Measurements from ENCODE around the gene IGSF9B. TPM values are rescaled to one million over a fixed set of nuclear protein-coding genes. Genes with fewer than 3 reads are reported as not detected.

Gene IGSF9B
- total RNA-seq, 1 experiment from 2014 or later = under 0.01 TPM

DNA sequence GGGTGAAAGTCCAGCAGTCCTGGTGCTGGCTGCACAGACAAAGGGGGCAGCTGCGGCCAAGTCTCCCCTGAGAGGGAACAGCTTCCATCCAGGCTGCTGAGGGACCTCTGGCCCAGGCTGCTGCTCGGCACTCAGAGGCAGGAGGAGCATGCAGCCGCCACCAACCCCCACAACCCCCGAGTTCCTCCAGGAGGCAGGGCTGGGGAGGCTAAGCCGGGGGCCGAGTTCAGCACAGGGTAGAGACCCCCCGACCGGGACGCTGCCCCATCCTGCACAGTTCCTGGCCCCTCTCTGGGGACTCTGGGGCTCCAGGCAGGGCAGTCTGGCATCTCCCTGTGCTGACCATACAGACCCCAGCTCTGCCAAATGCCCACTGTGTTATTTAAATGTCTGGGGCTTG is 20.2 kb downstream of the IGSF9B start:
- DNase-seq (ENCODE audit: low read depth) = no peak

DNA sequence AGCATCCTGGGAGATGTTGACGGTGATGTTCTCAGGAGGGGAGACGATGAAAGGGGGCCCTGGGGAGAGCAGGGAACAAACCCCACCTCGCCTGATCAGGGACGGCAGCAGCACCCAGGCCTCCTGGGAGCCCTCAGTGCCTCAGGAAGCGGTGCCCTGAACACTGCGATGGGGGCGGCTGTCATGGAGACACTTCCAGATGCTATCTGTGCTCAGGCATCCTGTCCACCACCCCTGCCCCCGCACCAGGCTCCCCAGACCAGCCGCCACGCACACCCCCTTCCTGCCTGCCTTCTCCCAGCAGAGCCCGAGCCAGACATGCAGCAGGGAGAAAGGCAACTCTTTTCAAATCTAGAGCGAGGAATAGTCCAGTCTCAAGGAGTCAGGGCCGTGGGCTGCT is 20.6 kb downstream of the IGSF9B start:
- no peak for DNase-seq (ENCODE audit: low read depth)

DNA sequence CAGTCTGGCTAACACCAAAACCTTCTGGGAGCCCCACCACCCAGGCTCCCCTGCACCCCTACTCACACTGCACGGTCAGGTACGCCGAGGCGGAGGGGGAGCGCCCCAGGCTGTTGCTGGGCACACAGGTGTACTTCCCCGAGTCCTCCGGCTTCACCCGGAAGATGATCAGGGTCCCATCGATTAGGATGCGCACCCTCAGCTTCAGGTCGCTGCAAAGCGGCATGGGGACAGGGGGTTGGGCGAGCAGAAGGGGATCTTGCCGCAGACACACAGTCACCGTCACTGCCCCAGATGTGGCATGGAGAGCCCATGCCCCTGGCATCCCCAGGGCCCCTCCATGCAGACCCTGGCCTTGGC is 21.2 kb downstream of the IGSF9B start:
- no peak for DNase-seq (ENCODE audit: low read depth)

DNA sequence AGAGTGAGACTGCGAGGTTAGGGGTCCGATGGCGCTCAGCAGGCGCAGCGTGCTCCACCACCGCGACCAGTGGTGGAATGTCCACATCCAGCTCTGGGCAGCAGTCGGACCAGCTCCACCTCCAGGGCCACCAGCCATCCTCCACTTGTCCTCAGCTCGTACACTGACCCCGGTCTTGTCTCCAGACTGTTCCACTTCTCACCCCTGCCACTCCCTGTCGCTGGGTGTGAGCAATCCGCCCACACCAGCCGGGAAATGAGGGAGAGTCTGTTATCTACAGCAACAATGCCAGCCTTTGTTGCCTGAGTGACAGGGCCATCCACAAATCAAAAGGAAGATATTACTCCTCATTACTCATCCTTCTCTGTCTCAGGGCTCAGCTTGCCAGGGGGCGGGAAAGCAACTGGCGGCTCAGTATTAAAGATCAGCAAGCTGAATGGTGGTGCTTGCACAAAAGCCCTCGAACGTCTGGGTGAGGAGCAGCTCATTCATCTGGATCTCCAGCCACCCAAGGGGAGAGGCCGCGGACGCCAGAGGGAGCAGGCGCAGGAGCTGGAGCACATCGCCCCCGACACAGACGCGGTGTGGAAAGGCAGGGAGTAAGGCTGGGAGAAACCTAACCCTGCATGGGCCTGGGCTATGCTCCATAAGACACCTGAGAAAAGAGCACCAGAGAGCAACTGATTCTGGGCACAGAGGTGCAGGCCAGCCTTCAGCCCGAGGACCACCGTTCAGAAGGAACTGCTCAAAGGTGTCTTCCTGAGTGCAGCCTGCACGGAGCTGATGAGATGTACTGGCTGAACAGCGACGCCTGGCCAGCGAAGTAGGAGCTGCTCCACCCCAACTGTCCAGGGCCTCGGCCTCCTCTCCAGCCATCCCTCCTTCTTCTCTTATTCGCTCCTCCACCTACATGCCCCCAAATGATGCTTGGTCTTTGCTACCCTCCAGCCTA is 21.9 kb downstream of the IGSF9B start:
- peak; percentile 64 for DNase-seq (ENCODE audit: low read depth)

DNA sequence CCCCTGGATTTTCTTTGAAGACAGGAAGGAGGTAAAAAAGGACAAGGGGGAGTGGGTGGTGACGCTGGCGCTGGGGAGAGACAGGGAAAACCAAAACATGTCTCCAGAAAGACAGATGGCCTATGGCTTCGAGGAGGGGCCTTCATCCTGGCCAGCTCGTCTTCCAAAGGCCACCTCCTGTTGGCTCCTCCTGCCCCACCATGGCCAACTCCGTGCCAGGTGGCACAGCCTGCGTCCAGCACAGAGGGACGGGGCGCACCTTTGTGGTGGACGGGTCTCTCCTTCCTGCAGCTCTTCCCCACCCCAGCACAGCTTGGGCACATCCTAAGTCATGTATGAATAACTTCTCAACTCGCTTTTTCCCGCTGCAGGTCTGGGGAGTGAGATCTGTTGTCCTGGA is 22.7 kb downstream of the IGSF9B start:
- no peak for DNase-seq (ENCODE audit: low read depth)

DNA sequence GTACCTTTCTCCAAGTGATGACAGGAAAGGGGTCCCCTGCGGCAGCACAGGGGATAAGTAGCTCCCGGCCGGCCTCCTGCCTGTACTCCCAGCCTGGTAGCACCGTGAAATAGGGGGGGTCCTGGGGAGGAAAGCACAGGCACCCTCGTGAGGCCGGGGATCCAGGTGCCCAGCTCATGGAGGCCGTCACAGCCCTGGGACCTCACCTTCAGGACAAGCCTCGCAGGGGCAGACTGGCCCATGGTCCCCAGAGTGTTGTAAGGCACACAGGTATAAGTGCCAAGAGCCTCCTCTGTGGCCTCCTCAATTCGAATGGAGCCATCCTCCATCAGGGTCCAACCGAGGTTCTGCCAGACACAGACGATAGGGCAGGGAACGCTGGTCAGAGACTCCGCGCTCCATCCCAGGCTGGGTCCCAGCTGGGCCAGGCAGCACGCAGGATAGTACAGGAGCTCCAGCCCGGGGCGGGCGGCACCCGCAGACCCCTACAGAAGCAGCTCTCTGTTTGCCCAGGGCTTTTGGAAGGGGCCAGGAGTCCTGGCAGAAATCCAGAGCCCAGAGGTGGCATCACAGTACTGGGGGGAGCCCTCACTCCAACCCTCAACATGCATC is 25.2 kb downstream of the IGSF9B start:
- DNase-seq (ENCODE audit: low read depth) = no peak

DNA sequence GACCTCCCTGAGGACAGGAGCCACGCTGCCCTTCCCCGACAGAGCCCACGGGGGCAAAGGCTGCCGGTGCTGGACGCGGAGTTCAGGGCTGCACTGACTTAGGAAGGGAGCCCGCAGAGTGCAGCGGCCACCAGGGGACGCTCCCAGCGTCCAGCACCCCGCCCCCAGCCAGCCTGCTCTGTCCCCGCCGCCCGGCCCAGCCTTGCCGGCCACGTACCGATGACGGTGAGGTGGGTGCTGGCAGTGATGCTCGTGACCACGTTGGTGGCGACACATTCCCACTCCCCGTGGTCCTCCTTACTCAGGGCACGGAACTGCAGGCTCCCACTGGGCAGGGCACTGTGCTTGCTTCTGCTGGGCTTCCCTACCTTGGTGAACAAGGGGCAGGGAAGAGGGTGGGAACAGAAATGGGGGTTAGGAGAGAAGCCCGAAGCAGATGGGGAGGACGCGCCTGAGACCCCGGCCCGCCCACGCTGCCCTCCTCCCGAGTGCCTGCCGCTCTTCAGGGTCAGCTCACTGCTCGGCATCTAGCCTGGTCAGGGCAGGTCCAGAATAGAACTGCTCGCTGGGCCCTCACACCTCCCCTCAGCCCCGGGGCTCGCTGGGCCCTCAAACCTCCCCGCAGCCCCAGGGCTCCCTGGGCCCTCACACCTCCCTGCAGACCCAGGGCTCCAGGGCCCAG is 25.9 kb downstream of the IGSF9B start:
- no peak for DNase-seq (ENCODE audit: low read depth)

DNA sequence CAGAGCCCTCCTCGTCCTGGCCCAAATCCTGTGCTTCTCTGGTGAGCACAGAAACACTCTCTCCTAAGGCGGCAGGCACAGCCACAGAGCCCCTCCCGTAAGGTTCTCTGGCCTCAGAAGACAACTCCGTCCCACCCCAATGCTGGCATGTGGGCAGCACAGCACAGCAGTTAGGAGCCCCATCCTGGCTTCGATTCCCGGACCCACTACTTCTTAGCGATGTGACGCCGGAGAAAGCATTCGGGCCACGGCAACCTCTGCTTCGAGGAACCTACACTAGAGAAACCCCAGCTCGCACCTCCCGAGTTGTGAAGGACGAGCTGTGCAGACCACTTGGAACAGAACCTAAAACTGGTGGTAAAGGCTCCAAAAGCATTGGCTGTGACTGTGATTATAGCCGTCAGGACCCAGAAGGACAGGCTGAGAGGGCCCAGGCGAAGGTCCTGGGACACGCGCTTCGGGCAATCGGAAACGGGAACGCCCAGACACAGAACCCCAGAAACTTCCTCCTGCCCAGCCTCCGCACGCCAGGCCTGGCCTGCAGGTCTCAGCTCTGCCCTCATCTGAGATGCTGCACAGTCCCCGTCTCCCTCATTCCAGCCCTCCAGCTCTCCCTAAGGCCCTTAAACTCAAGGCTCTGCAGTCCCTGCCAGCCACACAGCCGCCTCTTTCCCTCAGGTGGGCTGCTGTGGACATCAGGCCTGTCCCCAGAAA is 26.6 kb downstream of the IGSF9B start:
- no peak for DNase-seq (ENCODE audit: low read depth)

DNA sequence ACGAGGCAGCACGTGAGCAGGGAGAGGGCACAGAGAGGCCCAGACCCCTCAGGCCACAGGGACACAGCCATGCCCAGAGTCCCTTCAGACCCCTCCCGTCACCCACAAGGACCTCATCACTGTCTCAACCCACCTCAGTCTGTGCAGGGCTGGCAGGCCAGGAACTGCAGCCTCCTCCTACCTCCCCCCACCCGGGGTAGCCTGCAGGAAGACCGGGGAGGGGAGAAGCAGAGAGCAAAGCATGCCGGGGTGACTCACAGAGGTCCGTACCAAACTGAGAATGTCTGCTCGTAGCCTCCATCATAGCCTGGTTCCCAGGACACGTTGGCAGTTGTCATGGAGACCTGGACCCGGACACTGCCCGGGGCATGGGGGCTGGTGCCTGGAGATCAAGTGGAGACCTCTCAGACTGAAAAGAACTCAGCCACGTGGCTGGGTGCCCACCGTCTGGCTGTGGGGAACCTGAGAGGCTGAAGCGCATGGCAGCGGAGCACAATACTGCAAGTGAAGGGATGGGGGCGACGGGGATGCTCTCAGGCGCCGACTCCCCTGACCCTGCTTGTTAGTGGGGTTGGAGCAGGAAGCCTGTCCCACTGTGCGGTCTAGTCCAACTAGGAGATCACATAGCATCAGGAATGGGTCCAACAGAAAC is 27.2 kb downstream of the IGSF9B start:
- no peak for DNase-seq (ENCODE audit: low read depth)

DNA sequence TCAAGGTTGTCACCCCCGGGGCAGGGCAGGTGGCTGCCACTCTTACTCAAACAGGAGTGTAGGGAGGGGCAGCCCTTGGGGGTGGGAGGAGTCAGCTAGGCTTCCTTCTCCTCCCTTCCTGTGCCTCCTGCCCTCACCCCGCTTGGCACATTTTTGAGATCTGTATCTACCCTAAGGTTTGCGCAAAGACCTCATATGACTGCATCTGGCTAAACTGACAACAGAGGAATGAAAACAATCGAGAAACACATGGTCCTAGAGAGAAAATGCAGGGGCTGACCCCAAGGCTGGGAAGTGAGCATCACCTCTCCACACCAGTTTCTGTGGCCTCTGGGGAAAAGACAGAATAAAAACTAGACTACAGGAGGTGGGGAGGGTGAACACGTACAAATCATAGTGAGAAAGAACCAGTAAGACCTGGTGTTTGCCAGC is 28.1 kb downstream of the IGSF9B start:
- no peak for DNase-seq (ENCODE audit: low read depth)

DNA sequence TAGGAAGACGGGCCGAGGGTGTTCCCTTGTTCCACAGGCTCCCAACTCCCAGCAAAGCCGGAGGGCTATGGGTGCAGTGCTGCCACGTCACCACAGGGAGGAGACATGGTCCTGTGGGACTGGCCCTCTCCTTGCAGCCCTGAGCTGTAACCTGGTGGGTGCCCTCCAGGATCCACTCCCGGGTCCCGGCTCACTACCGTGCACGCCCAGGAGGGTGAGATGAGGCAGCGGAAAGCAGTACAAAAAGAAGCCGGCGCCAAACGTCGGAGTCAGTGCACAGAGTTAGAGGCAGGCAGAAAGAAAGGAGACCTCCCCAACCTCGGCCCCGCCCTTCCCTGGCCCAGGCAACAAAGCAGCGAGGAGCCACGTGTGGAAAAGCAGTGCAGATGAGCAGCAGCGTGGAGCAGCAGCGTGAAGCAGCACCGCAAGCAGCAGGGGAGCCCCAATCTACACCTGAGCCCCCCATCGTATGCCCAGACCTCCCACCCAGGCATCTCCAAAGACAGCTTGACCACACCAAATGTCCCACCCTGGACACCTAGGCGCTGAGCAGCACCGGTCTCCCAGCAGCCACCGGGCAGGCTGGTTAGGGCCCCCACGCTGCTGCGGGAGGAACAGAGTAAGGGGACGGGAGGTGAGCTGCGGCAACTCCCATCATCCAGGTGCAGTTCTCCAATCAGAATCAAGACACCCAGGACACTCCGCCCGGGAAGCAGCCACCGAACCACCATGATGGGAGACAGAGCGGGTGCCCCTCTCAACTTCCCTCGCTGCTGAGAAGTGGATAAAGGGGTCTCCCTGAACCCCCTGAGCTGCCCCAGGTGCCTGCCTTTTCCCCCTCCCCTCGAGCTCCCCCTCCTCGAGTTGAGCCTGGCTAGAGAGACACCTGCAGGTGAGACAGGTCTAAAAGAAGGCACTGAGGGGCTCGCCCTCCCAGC is 28.8 kb downstream of the IGSF9B start:
- DNase-seq (ENCODE audit: low read depth) = peak; percentile 37

DNA sequence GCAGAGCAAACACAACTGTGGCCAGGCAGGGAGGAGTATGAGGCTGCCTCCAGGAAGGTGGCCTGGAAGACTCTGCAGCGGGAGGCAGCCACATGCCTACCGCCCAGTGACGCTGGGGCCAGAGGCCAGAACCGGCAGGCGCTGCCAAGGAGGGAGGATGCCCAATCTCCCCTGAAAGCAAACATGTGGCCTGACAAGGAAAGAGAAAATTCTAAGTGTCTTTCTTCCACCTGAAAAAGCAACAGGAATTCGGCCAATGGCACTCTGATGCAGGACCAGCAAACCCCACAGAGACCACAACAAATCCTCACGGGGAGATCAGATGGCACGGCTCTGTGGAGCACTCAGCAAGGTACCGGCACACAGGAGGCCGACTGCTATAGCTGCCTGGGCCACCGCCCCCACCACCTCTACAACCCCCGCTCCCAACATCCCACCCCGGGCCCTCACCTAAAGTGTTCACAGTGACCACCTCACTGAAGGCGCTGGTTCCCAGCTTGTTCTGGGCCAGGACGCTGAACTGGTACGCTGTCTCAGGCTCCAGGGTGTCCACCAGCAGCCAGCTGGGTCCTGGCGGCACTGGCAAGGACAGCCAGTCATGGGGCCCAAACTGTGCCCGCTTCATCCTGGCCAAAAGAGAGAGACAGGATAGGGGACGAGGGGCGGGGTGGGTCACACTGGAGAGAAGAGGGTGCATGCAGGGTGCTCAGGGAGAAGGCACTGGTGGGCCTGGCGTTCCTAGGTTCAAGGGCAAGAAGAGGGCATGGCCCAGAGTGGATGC is 30.1 kb downstream of the IGSF9B start:
- no peak for DNase-seq (ENCODE audit: low read depth)

DNA sequence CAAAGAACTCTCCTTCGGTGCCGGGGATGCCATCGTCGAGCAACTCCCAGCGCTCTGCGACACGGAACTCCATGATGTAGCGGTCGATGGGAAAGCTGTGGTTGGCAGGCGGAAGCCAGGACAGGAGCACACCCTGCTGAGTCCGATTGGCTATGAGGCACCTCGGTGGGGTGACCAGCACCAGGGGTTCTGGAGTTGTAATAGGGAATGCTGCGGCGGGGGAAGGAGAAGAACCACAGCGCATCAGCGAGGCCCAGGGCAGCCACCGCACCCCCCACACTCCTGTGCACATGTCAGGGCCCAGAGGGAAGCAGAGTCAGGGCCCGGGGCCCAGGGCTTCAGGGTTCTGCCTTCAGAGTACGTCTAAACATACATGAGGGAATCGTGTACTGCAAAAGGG is 31.0 kb downstream of the IGSF9B start:
- DNase-seq (ENCODE audit: low read depth) = no peak

DNA sequence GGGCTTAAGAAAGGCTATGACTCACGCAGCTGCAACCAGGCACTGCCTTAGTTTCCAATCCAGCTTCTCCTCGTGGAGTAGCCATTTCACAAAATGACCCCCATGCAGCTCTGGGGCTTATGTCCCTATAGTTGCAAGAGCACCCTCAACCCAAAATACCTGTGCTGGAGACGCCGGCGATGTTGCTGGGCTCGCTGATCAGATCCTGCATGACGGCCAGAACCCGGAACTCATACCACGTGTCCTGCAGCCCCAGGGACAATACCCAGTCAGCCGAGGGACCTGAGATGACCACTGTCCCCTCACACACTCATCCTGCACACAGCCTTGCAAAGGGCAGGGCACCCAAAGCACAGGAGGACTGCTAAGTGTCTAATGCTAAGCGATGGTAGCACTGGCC is 32.1 kb downstream of the IGSF9B start:
- DNase-seq (ENCODE audit: low read depth) = no peak

DNA sequence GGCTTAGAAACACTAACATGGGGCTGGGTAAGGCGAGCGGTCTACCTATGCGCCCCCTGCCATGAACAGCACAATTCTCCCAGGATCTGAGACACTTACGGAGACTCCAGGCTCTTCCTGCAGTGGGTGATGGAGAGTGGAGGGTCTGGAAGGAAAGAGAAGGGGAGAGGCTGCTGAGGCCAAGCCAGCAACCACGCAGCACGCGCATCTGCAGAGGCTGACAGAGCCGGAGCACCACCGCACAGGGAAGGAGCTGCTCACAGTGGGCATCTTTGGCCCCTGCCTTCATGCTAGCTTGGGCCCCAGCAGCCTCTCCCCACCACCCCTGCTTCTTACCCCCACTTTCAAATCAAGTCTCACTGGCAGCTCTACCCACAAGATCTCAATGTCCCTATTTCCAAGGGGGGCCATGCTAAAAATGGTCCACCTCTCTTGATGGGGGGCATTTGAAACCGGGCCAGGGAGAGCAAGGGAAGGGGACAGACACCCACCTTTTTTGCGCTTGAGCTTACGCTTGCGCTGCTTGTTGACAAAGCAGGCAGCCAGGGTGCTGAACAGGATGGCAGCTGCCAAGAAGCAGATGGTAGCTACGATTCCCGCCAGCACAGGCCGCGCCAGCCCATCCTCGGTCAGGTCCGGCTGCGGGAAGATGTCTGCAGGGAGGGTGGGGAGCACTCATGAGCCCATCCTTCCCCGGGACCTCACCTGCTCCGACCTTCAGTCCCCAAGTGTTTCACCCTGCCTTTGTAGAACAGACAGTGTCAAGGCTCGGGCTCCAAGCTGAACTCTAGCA is 34.5 kb downstream of the IGSF9B start:
- DNase-seq (ENCODE audit: low read depth) = no peak

DNA sequence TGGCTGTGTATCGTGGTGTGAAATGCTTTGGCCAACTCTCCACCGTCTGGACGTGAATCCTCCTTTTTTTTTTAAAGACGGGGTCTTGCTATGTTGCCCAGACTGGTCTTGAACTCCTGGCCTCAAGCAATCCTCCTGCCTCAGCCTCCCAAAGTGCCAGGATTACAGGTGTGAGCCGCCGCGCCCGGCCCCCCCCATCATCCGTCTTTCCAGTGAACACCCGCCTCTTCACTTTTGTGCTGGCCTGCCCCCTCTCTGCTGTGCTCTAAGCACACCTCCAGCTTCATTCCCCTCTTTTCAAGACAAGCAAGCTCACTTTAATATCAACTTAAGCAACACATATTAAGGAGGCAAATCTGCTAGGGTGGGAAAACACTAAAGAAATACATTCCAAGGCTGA is 35.3 kb downstream of the IGSF9B start:
- no peak for DNase-seq (ENCODE audit: low read depth)

DNA sequence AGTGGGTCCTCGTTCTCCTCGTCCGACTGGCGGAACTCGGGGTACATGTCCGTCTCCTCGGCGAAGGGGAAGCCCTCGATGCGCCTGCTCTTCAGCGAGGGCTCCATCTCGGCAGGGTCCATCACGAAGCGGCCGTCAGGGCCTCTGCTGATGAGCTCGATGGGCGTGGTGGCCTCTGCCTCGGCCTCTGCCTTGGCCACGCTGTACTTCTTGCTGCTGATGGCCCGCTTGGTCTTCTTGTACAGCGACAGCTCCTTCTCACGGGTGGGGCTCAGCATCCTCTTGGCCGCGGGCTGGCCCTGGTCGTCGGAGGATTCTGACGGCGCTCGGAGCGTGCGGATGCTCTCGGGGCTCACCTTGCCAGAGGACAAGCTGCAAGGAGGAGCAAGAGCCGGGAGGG is 35.7 kb downstream of the IGSF9B start:
- no peak for DNase-seq (ENCODE audit: low read depth)

DNA sequence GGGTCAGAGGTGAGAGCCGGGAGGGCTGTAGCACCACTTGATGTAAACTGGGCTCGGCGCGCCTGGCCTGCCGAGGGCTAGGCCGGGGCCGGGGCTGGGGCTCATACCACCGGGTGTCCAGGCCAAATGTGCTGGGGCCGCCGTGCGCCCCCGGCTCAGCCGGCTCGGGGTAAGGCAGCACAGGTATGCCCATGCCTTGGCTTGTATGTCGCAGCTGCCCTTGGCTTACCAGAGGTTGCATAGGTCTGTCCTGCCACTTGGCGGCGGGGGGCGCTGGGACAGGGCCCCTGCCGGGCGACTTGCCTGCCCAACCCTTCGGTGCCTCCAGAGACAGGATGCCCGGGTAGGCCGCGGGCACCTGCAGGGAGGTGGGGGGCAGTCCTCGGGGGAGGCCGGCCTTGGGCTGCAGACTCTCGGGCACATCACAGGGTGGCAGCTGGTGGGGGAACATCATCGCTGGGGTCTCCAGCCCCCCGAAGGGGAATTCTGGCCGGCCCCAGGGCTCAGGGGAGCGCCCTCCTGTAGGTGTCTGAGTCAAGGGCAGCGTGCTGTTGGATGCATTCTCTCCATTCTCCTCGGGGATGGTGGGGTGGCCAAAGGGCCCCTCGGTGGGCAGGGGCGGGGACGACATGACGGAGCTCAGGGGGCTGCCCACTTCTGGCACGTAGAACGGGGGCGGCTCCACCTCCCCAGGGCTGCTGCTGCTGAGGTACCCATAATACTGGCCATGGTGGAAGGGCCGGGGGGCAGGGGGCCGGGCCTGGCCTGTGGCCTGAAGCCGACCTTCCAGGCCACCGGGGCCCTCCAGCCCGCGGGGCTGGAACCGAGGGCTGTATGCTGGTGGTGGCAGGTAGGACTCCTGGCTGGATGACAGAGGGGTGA is 36.4 kb downstream of the IGSF9B start:
- DNase-seq (ENCODE audit: low read depth) = no peak

Measured in LHCN-M2 (cell line).